ENCODE measurements around the gene APEH.
"Not testable (repeated sequence)": the region's sequence is repeated elsewhere in the genome, so short reads cannot be mapped to it uniquely, and the experiment has no call there.

APEH gene

GRCh38 chr3:49689046-49689907, 15.1 kb downstream of the APEH start, which contains the start of the genes MST1 and RNF123:
Gene MST1, minus strand, starts transcription at chr3:49689474. Its CDS starts 783 bp downstream, at chr3:49688691.
Gene RNF123, plus strand, starts transcription at chr3:49689557. Its CDS starts 1,609 bp downstream, at chr3:49691166.
- in situ Hi-C loops (cut with MboI; ENCODE audit: low sequenced_read_pairs), result no loop called here

GRCh38 chr3:49689908-49690624, 15.9 kb downstream of the APEH start:
- in situ Hi-C loops (cut with MboI; ENCODE audit: low sequenced_read_pairs), result not testable (repeated sequence)

GRCh38 chr3:49690856-49691255, 16.7 kb downstream of the APEH start:
- in situ Hi-C loops (cut with MboI; ENCODE audit: low sequenced_read_pairs), result not testable (repeated sequence)

- in situ Hi-C loops (cut with MboI; ENCODE audit: low sequenced_read_pairs), result not testable (repeated sequence)
Observed at GRCh38 chr3:49691481-49691880, 17.3 kb downstream of the APEH start.

- in situ Hi-C loops (cut with MboI; ENCODE audit: low sequenced_read_pairs), result not testable (repeated sequence)
Observed at GRCh38 chr3:49694409-49695070, 20.4 kb downstream of the APEH start.

- in situ Hi-C loops (cut with MboI; ENCODE audit: low sequenced_read_pairs), result not testable (repeated sequence)
Observed at GRCh38 chr3:49695350-49696015, 21.3 kb downstream of the APEH start.

GRCh38 chr3:49699281-49699979, 25.3 kb downstream of the APEH start:
- in situ Hi-C loops (cut with MboI; ENCODE audit: low sequenced_read_pairs), result no loop called here

- in situ Hi-C loops (cut with MboI; ENCODE audit: low sequenced_read_pairs), result no loop called here
Observed at GRCh38 chr3:49700014-49700413, 25.9 kb downstream of the APEH start.

- in situ Hi-C loops (cut with MboI; ENCODE audit: low sequenced_read_pairs), result no loop called here
Observed at GRCh38 chr3:49700453-49701128, 26.4 kb downstream of the APEH start.

GRCh38 chr3:49701388-49702077, 27.4 kb downstream of the APEH start:
- in situ Hi-C loops (cut with MboI; ENCODE audit: low sequenced_read_pairs), result no loop called here

- in situ Hi-C loops (cut with MboI; ENCODE audit: low sequenced_read_pairs), result no loop called here
Observed at GRCh38 chr3:49702672-49703071, 28.5 kb downstream of the APEH start.

GRCh38 chr3:49703443-49703927, 29.3 kb downstream of the APEH start:
- in situ Hi-C loops (cut with MboI; ENCODE audit: low sequenced_read_pairs), result no loop called here

GRCh38 chr3:49703956-49704355, 29.8 kb downstream of the APEH start:
- in situ Hi-C loops (cut with MboI; ENCODE audit: low sequenced_read_pairs), result no loop called here

GRCh38 chr3:49704629-49705028, 30.5 kb downstream of the APEH start:
- in situ Hi-C loops (cut with MboI; ENCODE audit: low sequenced_read_pairs), result no loop called here

GRCh38 chr3:49705390-49705960, 31.3 kb downstream of the APEH start:
- in situ Hi-C loops (cut with MboI; ENCODE audit: low sequenced_read_pairs), result no loop called here

GRCh38 chr3:49706456-49707112, 32.4 kb downstream of the APEH start:
- in situ Hi-C loops (cut with MboI; ENCODE audit: low sequenced_read_pairs), result no loop called here

- in situ Hi-C loops (cut with MboI; ENCODE audit: low sequenced_read_pairs), result no loop called here
Observed at GRCh38 chr3:49707113-49707480, 32.9 kb downstream of the APEH start.

GRCh38 chr3:49709852-49710251, 35.7 kb downstream of the APEH start:
- in situ Hi-C loops (cut with MboI; ENCODE audit: low sequenced_read_pairs), result no loop called here

Data from hTERT RPE-1 (cell line).